Left forelimb (tissue), 1 donor: Measurements from ENCODE around the gene FKBP10.
"Not testable (repeated sequence)": the region's sequence is repeated elsewhere in the genome, so short reads cannot be mapped to it uniquely, and the experiment has no call there.

Source experiments
- DNase-seq: peaks from one replicate; pipeline ENCODE4 v3.0.0-alpha.2; 2018; ENCODE audit warnings: low spot score

The FKBP10 gene

GRCh38 chr17:41810659-41811548 lies 1.9 kb upstream of the FKBP10 start:
- DNase-seq, result no peak

- peak; percentile 95 for DNase-seq
Measured at GRCh38 chr17:41811549-41812380, 1.0 kb upstream of the FKBP10 start, which contains the start of gene P3H4. Gene P3H4, minus strand, starts transcription at chr17:41811949. Its CDS starts 34 bp downstream, at chr17:41811915.

GRCh38 chr17:41813152-41813680 lies 412 bp downstream of the FKBP10 start:
- no peak for DNase-seq

- no peak for DNase-seq
Measured at GRCh38 chr17:41813699-41814124, 908 bp downstream of the FKBP10 start.

GRCh38 chr17:41814195-41814594 lies 1.4 kb downstream of the FKBP10 start:
- DNase-seq, result no peak

GRCh38 chr17:41816637-41817320 lies 4.0 kb downstream of the FKBP10 start:
- no peak for DNase-seq

- DNase-seq, result no peak
Measured at GRCh38 chr17:41818024-41818423, 5.2 kb downstream of the FKBP10 start.

- no peak for DNase-seq
Measured at GRCh38 chr17:41821776-41822175, 9.0 kb downstream of the FKBP10 start.

GRCh38 chr17:41822216-41823140 lies 9.7 kb downstream of the FKBP10 start:
- no peak for DNase-seq

GRCh38 chr17:41823141-41823524 lies 10.3 kb downstream of the FKBP10 start:
- no peak for DNase-seq

GRCh38 chr17:41823580-41823979 lies 10.8 kb downstream of the FKBP10 start:
- no peak for DNase-seq

- DNase-seq, result no peak
Measured at GRCh38 chr17:41824086-41824485, 11.3 kb downstream of the FKBP10 start.

- no peak for DNase-seq
Measured at GRCh38 chr17:41825175-41825845, 12.5 kb downstream of the FKBP10 start.

- DNase-seq, result not testable (repeated sequence)
Measured at GRCh38 chr17:41829961-41830360, 17.2 kb downstream of the FKBP10 start.

GRCh38 chr17:41835214-41835799 lies 22.5 kb downstream of the FKBP10 start:
- DNase-seq, result no peak

- DNase-seq, result peak; percentile 85
Measured at GRCh38 chr17:41835800-41836549, 23.2 kb downstream of the FKBP10 start, which contains the start of gene NT5C3B. Gene NT5C3B, minus strand, starts transcription at chr17:41836232. Its CDS starts 39 bp downstream, at chr17:41836193.

GRCh38 chr17:41836550-41837196 lies 23.9 kb downstream of the FKBP10 start:
- no peak for DNase-seq

- DNase-seq, result no peak
Measured at GRCh38 chr17:41837761-41838538, 25.1 kb downstream of the FKBP10 start, which contains the start of gene KLHL10. Gene KLHL10, plus strand, starts transcription at chr17:41837825. Its CDS starts 108 bp downstream, at chr17:41837933.
